ENCODE data around the gene HDAC4. TPM values are rescaled to one million over a fixed set of nuclear protein-coding genes. Genes with fewer than 3 reads are reported as not detected.
A peak's percentile ranks its signal among the peaks of the same experiment; 100 is the strongest.

HDAC4 gene
- total and polyA plus RNA-seq, 9 donors, result 10.1 to 17.6 (median 13.3) TPM

GRCh38 chr2:239293775-239294430, 106.9 kb downstream of the HDAC4 start:
- peaks cover 69% of the 10 kb centered on the region for H3K4me1 ChIP-seq (ENCODE audit: control insufficient read depth, insufficient read depth, low read length)
- peaks cover 2% of the 10 kb centered on the region for H3K36me3 ChIP-seq (ENCODE audit: control insufficient read depth, insufficient read depth, low read length)
- H3K27me3 ChIP-seq (ENCODE audit: control insufficient read depth, insufficient read depth, low read length), result no peaks in the 10 kb centered on the region
- no peak for DNase-seq
- no peak overlapping the region for H3K4me3 ChIP-seq (ENCODE audit: low read length)
- 85% methylated on average over 15 of the region's 15 CpGs for WGBS (ENCODE audit: insufficient coverage)
- H3K9me3 ChIP-seq (replicated peaks; ENCODE audit: control insufficient read depth, low read depth, low read length), result no peaks in the 10 kb centered on the region
- H3K27ac ChIP-seq (ENCODE audit: low read length), result no peak overlapping the region

- 76% methylated on average over 11 of the region's 15 CpGs for WGBS (ENCODE audit: insufficient coverage)
- H3K27ac ChIP-seq (ENCODE audit: low read length), result no peak overlapping the region
- peaks cover under 1% of the 10 kb centered on the region for H3K36me3 ChIP-seq (ENCODE audit: control insufficient read depth, insufficient read depth, low read length)
- no peak overlapping the region for H3K4me3 ChIP-seq (ENCODE audit: low read length)
- peaks cover 72% of the 10 kb centered on the region for H3K4me1 ChIP-seq (ENCODE audit: control insufficient read depth, insufficient read depth, low read length)
- no peaks in the 10 kb centered on the region for H3K27me3 ChIP-seq (ENCODE audit: control insufficient read depth, insufficient read depth, low read length)
- no peak for DNase-seq
- no peaks in the 10 kb centered on the region for H3K9me3 ChIP-seq (replicated peaks; ENCODE audit: control insufficient read depth, low read depth, low read length)
Observed at GRCh38 chr2:239292959-239293774, 107.7 kb downstream of the HDAC4 start.

- Histone ChIP-seq H3K4me1 (ENCODE audit: control insufficient read depth, insufficient read depth, low read length) (peaks cover 72% of the 10 kb centered on the region), H3K27me3 (ENCODE audit: control insufficient read depth, insufficient read depth, low read length) (no peaks in the 10 kb centered on the region), H3K36me3 (ENCODE audit: control insufficient read depth, insufficient read depth, low read length) (no peaks in the 10 kb centered on the region), H3K27ac (ENCODE audit: low read length) (no peak overlapping the region), H3K9me3 (replicated peaks; ENCODE audit: control insufficient read depth, low read depth, low read length) (no peaks in the 10 kb centered on the region), H3K4me3 (ENCODE audit: low read length) (no peak overlapping the region)
- no CpG with 5 or more reads among the region's 5 CpGs for WGBS (ENCODE audit: insufficient coverage)
- no peak for DNase-seq
Observed at GRCh38 chr2:239292531-239292930, 108.3 kb downstream of the HDAC4 start.

GRCh38 chr2:239291475-239292350, 109.1 kb downstream of the HDAC4 start:
- Histone ChIP-seq H3K36me3 (ENCODE audit: control insufficient read depth, insufficient read depth, low read length) (no peaks in the 10 kb centered on the region), H3K4me3 (ENCODE audit: low read length) (no peak overlapping the region), H3K9me3 (replicated peaks; ENCODE audit: control insufficient read depth, low read depth, low read length) (no peaks in the 10 kb centered on the region), H3K4me1 (ENCODE audit: control insufficient read depth, insufficient read depth, low read length) (peaks cover 70% of the 10 kb centered on the region), H3K27me3 (ENCODE audit: control insufficient read depth, insufficient read depth, low read length) (no peaks in the 10 kb centered on the region), H3K27ac (ENCODE audit: low read length) (peak overlapping the region; percentile 77)
- WGBS (ENCODE audit: insufficient coverage), result 79% methylated on average over 22 of the region's 30 CpGs
- no peak for DNase-seq

GRCh38 chr2:239290618-239291474, 110.0 kb downstream of the HDAC4 start:
- peaks cover 62% of the 10 kb centered on the region for H3K4me1 ChIP-seq (ENCODE audit: control insufficient read depth, insufficient read depth, low read length)
- H3K4me3 ChIP-seq (ENCODE audit: low read length), result no peak overlapping the region
- H3K27ac ChIP-seq (ENCODE audit: low read length), result peak overlapping the region; percentile 77
- 74% methylated on average over 20 of the region's 39 CpGs for WGBS (ENCODE audit: insufficient coverage)
- peak; percentile 66 for DNase-seq
- no peaks in the 10 kb centered on the region for H3K9me3 ChIP-seq (replicated peaks; ENCODE audit: control insufficient read depth, low read depth, low read length)
- no peaks in the 10 kb centered on the region for H3K27me3 ChIP-seq (ENCODE audit: control insufficient read depth, insufficient read depth, low read length)
- no peaks in the 10 kb centered on the region for H3K36me3 ChIP-seq (ENCODE audit: control insufficient read depth, insufficient read depth, low read length)

- H3K27ac ChIP-seq (ENCODE audit: low read length), result peak overlapping the region; percentile 78
- WGBS (ENCODE audit: insufficient coverage), result 70% methylated on average over 5 of the region's 6 CpGs
- peaks cover 68% of the 10 kb centered on the region for H3K4me1 ChIP-seq (ENCODE audit: control insufficient read depth, insufficient read depth, low read length)
- H3K9me3 ChIP-seq (replicated peaks; ENCODE audit: control insufficient read depth, low read depth, low read length), result no peaks in the 10 kb centered on the region
- no peaks in the 10 kb centered on the region for H3K36me3 ChIP-seq (ENCODE audit: control insufficient read depth, insufficient read depth, low read length)
- H3K27me3 ChIP-seq (ENCODE audit: control insufficient read depth, insufficient read depth, low read length), result no peaks in the 10 kb centered on the region
- no peak for DNase-seq
- H3K4me3 ChIP-seq (ENCODE audit: low read length), result no peak overlapping the region
Observed at GRCh38 chr2:239289545-239289944, 111.3 kb downstream of the HDAC4 start.

- Histone ChIP-seq H3K4me1 (ENCODE audit: control insufficient read depth, insufficient read depth, low read length) (peaks cover 66% of the 10 kb centered on the region), H3K9me3 (replicated peaks; ENCODE audit: control insufficient read depth, low read depth, low read length) (no peaks in the 10 kb centered on the region), H3K4me3 (ENCODE audit: low read length) (no peak overlapping the region), H3K27me3 (ENCODE audit: control insufficient read depth, insufficient read depth, low read length) (no peaks in the 10 kb centered on the region), H3K36me3 (ENCODE audit: control insufficient read depth, insufficient read depth, low read length) (no peaks in the 10 kb centered on the region), H3K27ac (ENCODE audit: low read length) (peak overlapping the region; percentile 78)
- WGBS (ENCODE audit: insufficient coverage), result 46% methylated on average over 2 of the region's 7 CpGs
- no peak for DNase-seq
Observed at GRCh38 chr2:239288951-239289511, 111.8 kb downstream of the HDAC4 start.

- Histone ChIP-seq H3K36me3 (ENCODE audit: control insufficient read depth, insufficient read depth, low read length) (peaks cover 4% of the 10 kb centered on the region), H3K4me1 (ENCODE audit: control insufficient read depth, insufficient read depth, low read length) (peaks cover 58% of the 10 kb centered on the region), H3K27ac (ENCODE audit: low read length) (no peak overlapping the region), H3K9me3 (replicated peaks; ENCODE audit: control insufficient read depth, low read depth, low read length) (no peaks in the 10 kb centered on the region), H3K4me3 (ENCODE audit: low read length) (no peak overlapping the region), H3K27me3 (ENCODE audit: control insufficient read depth, insufficient read depth, low read length) (no peaks in the 10 kb centered on the region)
- no CpG with 5 or more reads among the region's 4 CpGs for WGBS (ENCODE audit: insufficient coverage)
- no peak for DNase-seq
Observed at GRCh38 chr2:239288237-239288636, 112.6 kb downstream of the HDAC4 start.

GRCh38 chr2:239287461-239287860, 113.4 kb downstream of the HDAC4 start:
- Histone ChIP-seq H3K4me1 (ENCODE audit: control insufficient read depth, insufficient read depth, low read length) (peaks cover 50% of the 10 kb centered on the region), H3K27ac (ENCODE audit: low read length) (no peak overlapping the region), H3K9me3 (replicated peaks; ENCODE audit: control insufficient read depth, low read depth, low read length) (no peaks in the 10 kb centered on the region), H3K36me3 (ENCODE audit: control insufficient read depth, insufficient read depth, low read length) (peaks cover 4% of the 10 kb centered on the region), H3K27me3 (ENCODE audit: control insufficient read depth, insufficient read depth, low read length) (no peaks in the 10 kb centered on the region), H3K4me3 (ENCODE audit: low read length) (no peak overlapping the region)
- 70% methylated on average over 2 of the region's 5 CpGs for WGBS (ENCODE audit: insufficient coverage)
- no peak for DNase-seq

All from muscle of leg (tissue), 11 donors.